Embryonic facial prominence (tissue), 1 donor: Measurements from ENCODE around the gene LMOD1.
A peak's percentile ranks its signal among the peaks of the same experiment; 100 is the strongest.
"Not testable (repeated sequence)": the region's sequence is repeated elsewhere in the genome, so short reads cannot be mapped to it uniquely, and the experiment has no call there.

ENCODE experiments used
- DNase-seq: peaks from one replicate; pipeline ENCODE4 v3.0.0-alpha.2; 2016; ENCODE audit errors: extremely low spot score

Gene LMOD1

GRCh38 chr1:201946224-201946908, at the start of gene LMOD1:
LMOD1 (minus strand) TSS chr1:201946548; CDS start chr1:201946340, 208 bp downstream.
- peak; percentile 73 for DNase-seq

- no peak for DNase-seq
Observed at GRCh38 chr1:201990427-201990826, 44.1 kb upstream of the LMOD1 start.

DNA sequence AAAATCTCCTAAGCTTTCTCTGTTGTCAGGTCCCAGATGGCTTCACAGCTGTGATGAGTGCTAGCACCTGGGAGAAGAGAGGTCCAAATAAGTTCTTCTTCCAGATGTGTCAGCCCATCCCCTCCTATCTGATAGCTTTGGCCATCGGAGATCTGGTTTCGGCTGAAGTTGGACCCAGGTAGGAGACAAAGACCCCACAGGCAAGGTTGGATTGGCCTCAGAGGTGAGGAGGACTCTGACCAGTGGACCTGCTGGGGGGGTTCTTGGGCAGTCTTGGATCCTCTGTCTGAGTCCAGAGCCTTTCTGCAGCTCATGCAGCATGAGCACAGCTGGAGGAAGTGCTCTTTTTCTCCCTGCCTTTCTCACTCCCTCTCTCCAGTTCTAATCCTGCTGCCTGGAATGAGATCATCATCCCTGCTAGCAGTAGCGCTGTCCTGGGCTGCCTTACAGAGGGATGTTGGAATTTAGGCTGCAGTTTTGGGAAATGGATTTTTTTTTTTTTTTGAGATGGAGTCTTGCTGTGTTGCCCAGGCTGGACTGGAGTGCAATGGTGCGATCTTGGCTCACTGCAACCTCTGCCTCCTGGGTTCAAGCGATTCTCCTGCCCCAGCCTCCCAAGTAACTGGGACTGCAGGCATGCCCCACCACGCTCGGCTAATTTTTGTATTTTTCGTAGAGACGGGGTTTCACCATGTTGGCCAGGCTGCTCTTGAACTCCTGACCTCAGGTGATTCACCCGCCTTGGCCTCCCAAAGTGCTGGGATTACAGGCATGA, 43.2 kb upstream of the LMOD1 start:
- no peak for DNase-seq

GRCh38 chr1:201988601-201989000, 42.3 kb upstream of the LMOD1 start:
- DNase-seq, result no peak

DNA sequence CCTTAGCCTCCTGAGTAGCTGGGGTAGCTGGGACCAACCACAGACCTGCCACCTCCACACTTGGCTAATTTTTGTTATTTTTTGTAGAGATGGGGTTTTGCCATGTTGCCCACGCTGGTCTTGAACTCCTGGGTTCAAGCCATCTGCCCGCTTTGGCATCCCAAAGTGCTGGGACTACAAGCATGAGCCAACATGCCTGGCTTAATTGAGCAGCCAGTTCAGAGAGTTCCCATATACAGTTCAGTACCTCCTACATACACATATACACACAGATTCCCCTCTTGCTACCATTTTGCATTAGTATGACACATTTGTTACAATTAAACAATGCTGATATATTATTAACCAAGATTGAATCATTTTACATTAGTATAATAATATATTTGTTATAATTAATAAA, 39.0 kb upstream of the LMOD1 start:
- no peak for DNase-seq

DNA sequence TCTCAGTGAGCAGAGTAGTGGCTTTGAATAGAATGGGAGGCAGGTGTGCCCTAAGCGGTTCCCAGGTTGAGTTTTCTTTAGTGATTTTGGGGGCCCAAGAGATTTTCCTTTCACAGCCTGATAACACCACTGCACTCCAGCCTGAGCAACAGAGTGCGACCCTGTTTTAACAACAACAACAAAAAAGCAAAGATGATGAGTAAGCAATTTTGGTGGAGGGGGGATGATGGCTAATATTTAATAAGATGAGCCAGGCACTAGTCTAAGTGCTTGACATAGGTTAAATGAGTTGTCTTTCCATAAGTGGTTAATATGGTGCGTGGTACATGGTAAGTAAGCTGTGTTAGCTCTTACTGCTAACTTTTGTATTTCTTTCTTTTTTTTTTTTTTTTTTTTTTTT, 38.1 kb upstream of the LMOD1 start:
- no peak for DNase-seq

- DNase-seq, result no peak
Observed at GRCh38 chr1:201983380-201983805, 37.0 kb upstream of the LMOD1 start.

GRCh38 chr1:201982623-201983379, 36.5 kb upstream of the LMOD1 start, which contains the start of gene RNPEP:
RNPEP (plus strand) TSS chr1:201982648; CDS start chr1:201982667, 19 bp downstream.
- no peak for DNase-seq

GRCh38 chr1:201982082-201982622, 35.8 kb upstream of the LMOD1 start:
- DNase-seq, result no peak

- no peak for DNase-seq
Observed at GRCh38 chr1:201970334-201971159, 24.2 kb upstream of the LMOD1 start.

DNA sequence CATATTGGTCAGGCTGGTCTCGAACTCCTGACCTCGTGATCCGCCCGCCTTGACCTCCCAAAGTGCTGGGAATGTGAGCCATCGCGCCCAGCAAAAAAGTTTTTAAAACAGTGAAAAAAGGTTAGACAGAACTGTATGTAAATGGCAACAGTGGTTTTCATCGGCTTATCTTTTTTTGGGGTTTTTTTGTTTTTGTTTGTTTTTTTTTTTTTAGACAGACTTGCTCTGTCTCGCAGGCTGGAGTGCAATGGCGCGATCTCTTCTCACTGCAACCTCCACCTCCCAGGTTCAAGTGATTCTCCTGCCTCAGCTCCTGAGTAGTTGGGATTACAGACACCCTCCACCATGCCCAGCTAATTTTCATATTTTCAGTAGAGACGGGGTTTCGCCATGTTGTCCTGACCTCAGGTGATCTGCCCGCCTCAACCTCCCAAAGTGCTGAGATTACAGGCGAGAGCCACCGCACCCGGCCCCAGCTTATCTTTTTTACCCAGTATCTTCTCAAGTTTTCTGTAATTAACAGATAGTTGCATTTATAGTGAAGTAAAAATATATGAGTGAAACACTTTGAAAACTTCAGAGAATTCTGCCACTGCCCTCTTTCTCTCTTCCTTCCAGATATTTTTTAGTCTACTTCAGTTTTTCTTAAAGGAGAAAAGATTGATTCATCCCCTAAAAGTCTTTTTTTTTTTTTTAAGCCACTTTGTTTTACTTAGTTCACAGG, 22.0 kb upstream of the LMOD1 start:
- no peak for DNase-seq

DNA sequence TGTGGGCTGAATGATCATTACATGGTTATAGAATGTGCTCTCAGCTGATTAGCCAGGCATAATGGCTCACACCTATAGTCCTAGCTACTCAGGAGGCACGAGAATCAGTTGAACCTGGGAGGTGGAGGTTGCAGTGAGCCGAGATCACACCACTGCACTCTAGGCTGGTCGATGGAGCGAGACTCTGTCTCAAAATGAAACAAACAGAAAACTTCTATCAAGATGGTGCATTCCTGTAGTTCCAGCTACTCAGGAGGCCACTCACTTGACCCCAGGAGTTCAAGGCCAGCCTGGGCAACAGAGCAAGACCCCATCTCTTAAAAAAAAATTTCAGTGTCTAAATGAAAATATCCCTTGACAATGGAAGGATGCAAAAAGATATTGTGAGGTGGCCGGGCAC, 19.8 kb upstream of the LMOD1 start:
- no peak for DNase-seq

- DNase-seq, result no peak
Observed at GRCh38 chr1:201964261-201964660, 17.9 kb upstream of the LMOD1 start.

DNA sequence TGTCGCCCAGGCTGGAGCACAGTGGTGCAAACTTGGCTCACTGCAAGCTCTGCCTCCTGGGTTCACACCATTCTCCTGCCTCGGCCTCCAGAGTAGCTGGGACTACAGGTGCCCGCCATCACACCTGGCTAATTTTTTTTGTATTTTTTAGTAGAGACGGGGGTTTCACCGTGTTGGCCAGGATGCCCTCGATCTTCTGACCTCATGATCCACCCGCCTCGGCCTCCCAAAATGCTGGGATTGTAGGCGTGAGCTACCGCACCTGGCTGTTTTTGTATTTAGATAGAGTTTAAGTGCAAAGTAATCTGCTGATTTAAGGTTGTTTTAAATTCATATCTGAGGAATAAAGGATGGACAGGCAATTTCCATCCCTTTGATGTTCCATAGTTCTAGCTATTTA, 16.0 kb upstream of the LMOD1 start:
- not testable (repeated sequence) for DNase-seq

- no peak for DNase-seq
Observed at GRCh38 chr1:201958348-201958747, 12.0 kb upstream of the LMOD1 start.

GRCh38 chr1:201955729-201956143, 9.4 kb upstream of the LMOD1 start:
- DNase-seq, result no peak

- peak; percentile 91 for DNase-seq
Observed at GRCh38 chr1:201955009-201955728, 8.8 kb upstream of the LMOD1 start, which contains the start of gene TIMM17A. TIMM17A (plus strand) TSS chr1:201955503; CDS start chr1:201955527, 24 bp downstream.

DNA sequence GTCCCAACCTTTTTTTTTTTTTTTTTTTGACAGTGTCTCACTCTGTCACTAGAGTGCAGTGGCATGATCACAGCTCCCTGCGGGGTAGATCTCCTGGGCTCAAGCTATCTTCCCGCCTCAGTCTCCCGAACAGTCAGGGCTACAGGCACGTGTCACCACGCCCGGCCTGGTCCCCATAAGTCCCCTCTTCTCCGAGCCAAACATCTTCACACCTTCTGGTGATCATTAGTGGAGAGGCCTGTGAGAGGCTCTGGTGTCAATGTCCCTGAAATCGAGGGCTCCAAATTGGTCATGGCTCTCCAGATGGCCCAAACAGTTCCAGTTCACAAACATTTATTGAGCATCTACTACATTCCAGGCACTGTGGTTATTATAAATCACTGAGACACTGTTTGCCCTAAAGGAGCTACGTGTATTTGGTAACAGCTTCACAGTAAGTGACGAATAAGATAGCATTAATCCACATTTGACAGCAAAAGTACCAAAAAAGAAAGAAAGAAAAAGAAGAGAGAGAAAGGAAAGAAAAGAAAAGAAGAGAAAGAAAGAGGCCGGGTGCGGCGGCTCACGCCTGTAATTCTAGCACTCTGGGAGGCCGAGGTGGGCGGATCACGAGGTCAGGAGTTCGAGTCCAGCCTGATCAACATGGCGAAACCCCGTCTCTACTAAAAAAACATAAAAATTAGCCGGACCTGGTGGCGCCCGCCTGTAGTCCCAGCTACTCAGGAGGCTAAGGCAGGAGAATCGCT, 8.1 kb upstream of the LMOD1 start:
- DNase-seq, result no peak

DNA sequence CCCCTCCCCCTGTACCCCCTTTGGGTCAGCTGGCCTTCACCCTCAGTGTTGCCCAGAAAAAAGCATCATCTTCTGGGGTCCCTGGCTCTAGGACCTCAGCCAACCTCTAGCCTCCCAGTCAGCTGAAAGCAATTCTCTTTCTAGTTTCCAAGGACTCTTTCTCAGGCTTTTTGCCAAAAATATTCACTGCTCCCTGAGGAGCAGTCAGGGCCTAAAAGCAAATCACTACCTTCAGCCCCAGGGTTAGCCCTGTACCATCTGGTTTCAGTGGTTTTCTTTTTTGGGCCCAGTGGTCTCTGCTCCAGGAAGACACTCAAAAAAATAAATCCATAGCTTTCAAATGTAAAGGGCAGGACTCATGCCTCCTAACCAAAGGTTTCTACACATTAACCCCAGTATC, 3.1 kb upstream of the LMOD1 start:
- no peak for DNase-seq
